Panc1 (cell line): Measurements from ENCODE around the gene RNF11. TPM values are rescaled to one million over a fixed set of nuclear protein-coding genes. Genes with fewer than 3 reads are reported as not detected.

Experiments
- ATAC-seq: fragments of 200-7000 bp; cut with Tn5 transposase; 2 replicates; pipeline ENCODE4 v1.9.1; 2020; ENCODE audit warnings: mild to moderate bottlenecking, moderate library complexity
- BruUV-seq: library from RNA; stranded (reverse); fragments of 400-500 nt; replicated peaks from 2 replicates; lab custom pipeline; 2021; lab: Mats Ljungman, UMichigan
- CTCF ChIA-PET: fragments of 300-600 bp; sonication (Branson Sonifier 250); formaldehyde crosslinking; loops from one replicate; lab custom pipeline; 2022; ENCODE audit warnings: antibody characterized with exemption; lab: Charles Lee
- POLR2A ChIA-PET: fragments of 300-600 bp; sonication (Branson Sonifier 250); formaldehyde crosslinking; loops from one replicate; lab custom pipeline; 2022; ENCODE audit warnings: antibody characterized with exemption; lab: Charles Lee
- DNase-seq: peaks from one replicate; pipeline ENCODE4 v3.0.0-alpha.2; 2010; ENCODE audit warnings: low read depth, low spot score
- H3K27ac ChIP-seq: 2 replicates; pipeline ENCODE4 v1.5.1; 2011; ENCODE audit warnings: mild to moderate bottlenecking, low read length, inconsistent platforms
- H3K27me3 ChIP-seq: fragments of 200-500 bp; sonication (Bioruptor generic); 2 replicates; pipeline ENCODE4 v1.6.0; 2014; ENCODE audit warnings: low read length, inconsistent platforms; ENCODE audit not compliant: control insufficient read depth, insufficient read depth
- H3K36me3 ChIP-seq: fragments of 200-500 bp; sonication (Bioruptor generic); 2 replicates; pipeline ENCODE4 v1.5.1; 2014; ENCODE audit warnings: inconsistent platforms, mild to moderate bottlenecking, low read length, moderate library complexity; ENCODE audit not compliant: control insufficient read depth, insufficient read depth
- H3K4me1 ChIP-seq: 2 replicates; pipeline ENCODE4 v1.5.1; 2011; ENCODE audit warnings: inconsistent platforms, mild to moderate bottlenecking, low read length, moderate library complexity; ENCODE audit not compliant: control insufficient read depth, insufficient read depth
- H3K4me3 ChIP-seq, 2 experiments: 2 replicates each; pipeline ENCODE4 v1.5.1; 2011 to 2012; ENCODE audit warnings: low read depth in 2 of 2, low read length in 2 of 2, mild to moderate bottlenecking in 2 of 2, inconsistent platforms in 1 of 2, moderate library complexity in 1 of 2
- H3K9me3 ChIP-seq: fragments of 200-500 bp; sonication (Bioruptor generic); 2 replicates; pipeline ENCODE4 v1.5.1; 2014; ENCODE audit warnings: low read depth, mild to moderate bottlenecking, inconsistent platforms, low read length, moderate library complexity; ENCODE audit not compliant: control insufficient read depth, insufficient read depth
- POLR2AphosphoS5 ChIP-seq: IDR thresholded peaks from 2 replicates; pipeline ENCODE4 v1.6.1; 2012; ENCODE audit warnings: mild to moderate bottlenecking, low read depth, low read length, moderate library complexity
- SIN3A ChIP-seq: IDR thresholded peaks from 2 replicates; pipeline ENCODE4 v1.6.1; 2012; ENCODE audit warnings: low read depth, mild to moderate bottlenecking, low read length, moderate library complexity, borderline replicate concordance; ENCODE audit not compliant: insufficient read depth
- TCF7L2 ChIP-seq: IDR thresholded peaks from 2 replicates; pipeline ENCODE4 v1.6.1; 2011; ENCODE audit warnings: mild to moderate bottlenecking, low read depth, low read length, inconsistent platforms
- in situ Hi-C: cut with HindIII; loops from 2 replicates; pipeline ENCODE4 v1.10.0; 2016; ENCODE audit warnings: low sequenced_read_pairs, low pct_unique_long_range_greater_than_20kb
- intact Hi-C: fragments of 100-400 bp; cut with micrococcal nuclease; formaldehyde crosslinking; loops from one replicate; pipeline ENCODE4 v1.10.0; 2022; ENCODE audit not compliant: unreplicated experiment
- total RNA-seq: library from RNA; stranded (reverse); gene quantifications from one replicate; pipeline ENCODE4 v1.2.1, GENCODE V29; 2021; ENCODE audit not compliant: unreplicated experiment
- TF ChIP-seq, protein P1 (sequence below): fragments of 450-650 bp; IDR thresholded peaks from 2 replicates; pipeline ENCODE4 v1.5.1; 2017; ENCODE audit warnings: mild to moderate bottlenecking
- TF ChIP-seq, protein P2 (sequence below), 2 experiments: IDR thresholded peaks; 2 replicates each; pipeline ENCODE4 v1.6.1; 2011 to 2012; ENCODE audit warnings: low read depth in 2 of 2, control low read depth in 1 of 2, low read length in 1 of 2, mild to moderate bottlenecking in 1 of 2, moderate library complexity in 1 of 2; ENCODE audit not compliant: insufficient read depth in 1 of 2

RNF11 gene
- total RNA-seq, 1 experiment from 2014 or later = 86.0 TPM

DNA sequence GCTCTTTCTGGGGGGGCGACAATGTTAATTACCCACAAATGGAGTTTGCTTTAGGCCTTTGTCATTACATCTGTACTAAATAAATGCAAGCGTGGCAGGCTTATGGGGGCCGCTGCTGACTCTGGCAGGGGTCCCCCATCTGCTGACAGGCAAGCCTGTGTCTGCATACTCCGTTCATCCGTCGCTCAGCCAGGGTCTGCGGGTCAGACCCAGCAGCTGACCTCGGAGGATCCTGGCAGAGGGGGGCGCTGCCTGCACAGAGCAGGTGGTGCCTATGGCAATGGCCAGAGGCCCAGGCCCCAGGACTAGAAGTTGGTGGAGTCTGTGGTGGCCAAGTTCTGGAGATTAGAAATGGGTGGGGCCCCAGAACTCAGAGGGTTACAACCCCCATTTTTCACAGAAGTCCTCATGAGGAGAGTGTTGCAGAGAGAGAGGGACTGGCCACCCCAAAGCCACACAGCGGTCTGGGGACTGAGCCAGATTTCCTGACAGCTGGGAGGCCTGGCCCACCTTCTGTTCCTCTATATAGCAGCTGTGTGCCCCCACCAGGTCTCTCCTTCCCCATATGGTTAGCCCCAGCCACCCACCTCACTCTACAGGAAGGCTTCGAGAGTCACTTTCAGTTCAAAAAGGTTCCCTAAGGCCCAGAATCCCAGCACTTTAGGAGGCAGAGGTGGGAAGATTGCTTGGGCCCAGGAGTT, 63.3 kb downstream of the RNF11 start:
- CTCF ChIA-PET = no interaction called here
- no peak for DNase-seq
- in situ Hi-C loops (no loop called here), intact Hi-C loops (no loop called here)
- no peak for ATAC-seq
- no peaks in the 10 kb centered on the region for H3K27me3 ChIP-seq
- BruUV-seq = no TSS peak
- H3K27ac ChIP-seq = no peak overlapping the region
- peaks cover 12% of the 10 kb centered on the region; the same call in 1 of the 2 replicates for H3K4me1 ChIP-seq
- H3K9me3 ChIP-seq = no peaks in the 10 kb centered on the region
- POLR2A ChIA-PET = no interaction called here
- no peaks in the 10 kb centered on the region for H3K36me3 ChIP-seq
- no peak for TF ChIP-seq SIN3A
- TF ChIP-seq TCF7L2 = no peak
- TF ChIP-seq, protein P1, sequence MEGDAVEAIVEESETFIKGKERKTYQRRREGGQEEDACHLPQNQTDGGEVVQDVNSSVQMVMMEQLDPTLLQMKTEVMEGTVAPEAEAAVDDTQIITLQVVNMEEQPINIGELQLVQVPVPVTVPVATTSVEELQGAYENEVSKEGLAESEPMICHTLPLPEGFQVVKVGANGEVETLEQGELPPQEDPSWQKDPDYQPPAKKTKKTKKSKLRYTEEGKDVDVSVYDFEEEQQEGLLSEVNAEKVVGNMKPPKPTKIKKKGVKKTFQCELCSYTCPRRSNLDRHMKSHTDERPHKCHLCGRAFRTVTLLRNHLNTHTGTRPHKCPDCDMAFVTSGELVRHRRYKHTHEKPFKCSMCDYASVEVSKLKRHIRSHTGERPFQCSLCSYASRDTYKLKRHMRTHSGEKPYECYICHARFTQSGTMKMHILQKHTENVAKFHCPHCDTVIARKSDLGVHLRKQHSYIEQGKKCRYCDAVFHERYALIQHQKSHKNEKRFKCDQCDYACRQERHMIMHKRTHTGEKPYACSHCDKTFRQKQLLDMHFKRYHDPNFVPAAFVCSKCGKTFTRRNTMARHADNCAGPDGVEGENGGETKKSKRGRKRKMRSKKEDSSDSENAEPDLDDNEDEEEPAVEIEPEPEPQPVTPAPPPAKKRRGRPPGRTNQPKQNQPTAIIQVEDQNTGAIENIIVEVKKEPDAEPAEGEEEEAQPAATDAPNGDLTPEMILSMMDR = no peak
- no peak for TF ChIP-seq POLR2AphosphoS5
- TF ChIP-seq, protein P2, sequence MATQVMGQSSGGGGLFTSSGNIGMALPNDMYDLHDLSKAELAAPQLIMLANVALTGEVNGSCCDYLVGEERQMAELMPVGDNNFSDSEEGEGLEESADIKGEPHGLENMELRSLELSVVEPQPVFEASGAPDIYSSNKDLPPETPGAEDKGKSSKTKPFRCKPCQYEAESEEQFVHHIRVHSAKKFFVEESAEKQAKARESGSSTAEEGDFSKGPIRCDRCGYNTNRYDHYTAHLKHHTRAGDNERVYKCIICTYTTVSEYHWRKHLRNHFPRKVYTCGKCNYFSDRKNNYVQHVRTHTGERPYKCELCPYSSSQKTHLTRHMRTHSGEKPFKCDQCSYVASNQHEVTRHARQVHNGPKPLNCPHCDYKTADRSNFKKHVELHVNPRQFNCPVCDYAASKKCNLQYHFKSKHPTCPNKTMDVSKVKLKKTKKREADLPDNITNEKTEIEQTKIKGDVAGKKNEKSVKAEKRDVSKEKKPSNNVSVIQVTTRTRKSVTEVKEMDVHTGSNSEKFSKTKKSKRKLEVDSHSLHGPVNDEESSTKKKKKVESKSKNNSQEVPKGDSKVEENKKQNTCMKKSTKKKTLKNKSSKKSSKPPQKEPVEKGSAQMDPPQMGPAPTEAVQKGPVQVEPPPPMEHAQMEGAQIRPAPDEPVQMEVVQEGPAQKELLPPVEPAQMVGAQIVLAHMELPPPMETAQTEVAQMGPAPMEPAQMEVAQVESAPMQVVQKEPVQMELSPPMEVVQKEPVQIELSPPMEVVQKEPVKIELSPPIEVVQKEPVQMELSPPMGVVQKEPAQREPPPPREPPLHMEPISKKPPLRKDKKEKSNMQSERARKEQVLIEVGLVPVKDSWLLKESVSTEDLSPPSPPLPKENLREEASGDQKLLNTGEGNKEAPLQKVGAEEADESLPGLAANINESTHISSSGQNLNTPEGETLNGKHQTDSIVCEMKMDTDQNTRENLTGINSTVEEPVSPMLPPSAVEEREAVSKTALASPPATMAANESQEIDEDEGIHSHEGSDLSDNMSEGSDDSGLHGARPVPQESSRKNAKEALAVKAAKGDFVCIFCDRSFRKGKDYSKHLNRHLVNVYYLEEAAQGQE (IDR thresholded peaks at IDR 0.05; ENCODE audit: insufficient read depth in 1 of 2, low read depth in 2 of 2, low read length in 1 of 2) = no peak
- no peak overlapping the region for H3K4me3 ChIP-seq

DNA sequence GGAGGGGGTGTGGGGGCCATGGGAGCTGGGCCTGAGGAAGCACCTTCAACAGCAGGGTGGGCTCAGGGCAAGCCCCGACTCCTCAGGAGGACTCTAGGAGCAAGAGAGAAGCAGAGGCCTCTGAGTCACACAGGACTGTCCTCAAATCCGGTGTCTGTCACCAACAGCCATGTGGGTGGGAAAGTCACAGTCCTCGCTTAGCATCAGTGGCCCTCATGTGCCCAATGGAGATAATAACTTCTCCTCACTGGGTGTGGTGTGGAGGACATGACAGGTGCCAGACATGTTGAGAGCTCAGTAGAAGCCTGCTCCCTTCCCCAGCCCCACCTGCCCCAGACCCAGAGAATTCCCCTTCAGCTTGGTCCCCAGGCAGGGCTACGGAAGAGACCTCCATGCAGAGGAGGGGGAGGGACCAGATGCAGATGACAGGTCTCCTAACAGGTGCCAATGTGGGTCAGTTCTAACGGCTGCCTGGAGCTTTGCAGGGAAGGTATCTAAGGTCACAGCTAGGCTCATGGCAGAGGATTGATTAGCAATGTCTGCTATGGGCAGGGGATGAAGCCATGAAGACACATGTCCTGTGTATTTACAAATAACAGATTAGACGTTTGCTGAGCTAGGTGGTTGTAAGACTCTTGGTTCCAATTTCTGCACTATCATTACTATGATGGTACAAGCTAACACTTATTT, 64.1 kb downstream of the RNF11 start:
- intact Hi-C loops = no loop called here
- DNase-seq = no peak
- TF ChIP-seq TCF7L2 (no peak), SIN3A (no peak), POLR2AphosphoS5 (no peak)
- TF ChIP-seq, protein P1 = no peak
- TF ChIP-seq, protein P2 (IDR thresholded peaks at IDR 0.05; ENCODE audit: insufficient read depth in 1 of 2, low read depth in 2 of 2, low read length in 1 of 2) = no peak
- ChIA-PET CTCF (no interaction called here), POLR2A (no interaction called here)
- Histone ChIP-seq H3K27me3 (no peaks in the 10 kb centered on the region), H3K36me3 (no peaks in the 10 kb centered on the region), H3K4me1 (peaks cover 12% of the 10 kb centered on the region; the same call in 1 of the 2 replicates), H3K9me3 (no peaks in the 10 kb centered on the region), H3K4me3 (no peak overlapping the region), H3K27ac (no peak overlapping the region)
- ATAC-seq = no peak
- in situ Hi-C loops = no loop called here
- BruUV-seq = no TSS peak
